Vagina (tissue), 2 donors: ENCODE measurements around the gene DDX10.
"Not testable (repeated sequence)": the region's sequence is repeated elsewhere in the genome, so short reads cannot be mapped to it uniquely, and the experiment has no call there.

ENCODE experiments used
- POLR2AphosphoS5 ChIP-seq, 2 donors: sonication (generic); formaldehyde crosslinking; IDR thresholded peaks; one replicate each; pipeline ENCODE4 v1.9.0; 2017; ENCODE audit warnings: antibody characterized with exemption in 2 of 2, mild to moderate bottlenecking in 2 of 2, low read depth in 1 of 2; ENCODE audit not compliant: insufficient read depth in 1 of 2
- TF ChIP-seq, protein P1 (sequence below), 3 experiments: fragments of 450-650 bp in 2 of 3; fragments of 200-600 bp in 1 of 3; sonication (generic) in 1 of 3; IDR thresholded peaks; one replicate each; pipeline ENCODE4 v1.5.1; 2017 to 2019; ENCODE audit warnings: antibody characterized with exemption in 3 of 3, mild to moderate bottlenecking in 2 of 3, moderate library complexity in 2 of 3

DNA sequence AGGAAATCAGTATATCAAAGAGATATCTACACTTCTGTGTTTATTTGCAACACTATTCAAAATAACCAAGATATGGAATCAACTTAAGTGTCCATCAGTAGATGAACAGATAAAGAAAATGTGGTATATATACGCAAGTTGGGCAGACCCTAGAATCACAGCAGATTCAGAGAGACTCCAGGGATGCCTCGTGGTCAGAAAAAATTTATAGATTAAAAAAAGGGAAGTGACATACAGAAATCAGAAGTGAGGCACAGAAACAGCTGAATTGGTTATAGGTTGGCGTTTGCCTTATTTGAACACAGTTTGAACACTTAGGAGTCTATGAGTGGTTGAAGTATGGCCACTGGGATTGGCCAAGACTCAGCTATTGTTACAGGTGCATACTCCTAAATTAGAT is 10.8 kb upstream of the DDX10 start:
- TF ChIP-seq, protein P1, sequence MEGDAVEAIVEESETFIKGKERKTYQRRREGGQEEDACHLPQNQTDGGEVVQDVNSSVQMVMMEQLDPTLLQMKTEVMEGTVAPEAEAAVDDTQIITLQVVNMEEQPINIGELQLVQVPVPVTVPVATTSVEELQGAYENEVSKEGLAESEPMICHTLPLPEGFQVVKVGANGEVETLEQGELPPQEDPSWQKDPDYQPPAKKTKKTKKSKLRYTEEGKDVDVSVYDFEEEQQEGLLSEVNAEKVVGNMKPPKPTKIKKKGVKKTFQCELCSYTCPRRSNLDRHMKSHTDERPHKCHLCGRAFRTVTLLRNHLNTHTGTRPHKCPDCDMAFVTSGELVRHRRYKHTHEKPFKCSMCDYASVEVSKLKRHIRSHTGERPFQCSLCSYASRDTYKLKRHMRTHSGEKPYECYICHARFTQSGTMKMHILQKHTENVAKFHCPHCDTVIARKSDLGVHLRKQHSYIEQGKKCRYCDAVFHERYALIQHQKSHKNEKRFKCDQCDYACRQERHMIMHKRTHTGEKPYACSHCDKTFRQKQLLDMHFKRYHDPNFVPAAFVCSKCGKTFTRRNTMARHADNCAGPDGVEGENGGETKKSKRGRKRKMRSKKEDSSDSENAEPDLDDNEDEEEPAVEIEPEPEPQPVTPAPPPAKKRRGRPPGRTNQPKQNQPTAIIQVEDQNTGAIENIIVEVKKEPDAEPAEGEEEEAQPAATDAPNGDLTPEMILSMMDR (IDR thresholded peaks at IDR 0.05): not testable (repeated sequence)
- TF ChIP-seq POLR2AphosphoS5 (IDR thresholded peaks at IDR 0.05; ENCODE audit: insufficient read depth in 1 of 2, low read depth in 1 of 2): not testable (repeated sequence)
